ENCODE results near the gene SLC35E4.

Gene SLC35E4

GRCh38 chr22:30694640-30695350 is 59.2 kb downstream of the SLC35E4 start, which contains the start of gene OSBP2:
Gene OSBP2, plus strand, starts transcription at chr22:30694874. Its CDS starts 36 bp downstream, at chr22:30694910.
- H3K79me2 ChIP-seq (ENCODE audit: insufficient read depth, low read length) = no peaks in the 10 kb centered on the region
- TF ChIP-seq CTCF (IDR thresholded peaks at IDR 0.05; ENCODE audit: low read length) (no peak), EZH2 (IDR thresholded peaks at IDR 0.05; ENCODE audit: borderline replicate concordance, low read length) (no peak)
- H3K36me3 ChIP-seq (ENCODE audit: insufficient read depth, low read length) = no peaks in the 10 kb centered on the region
- no peaks in the 10 kb centered on the region for H3K4me1 ChIP-seq (ENCODE audit: insufficient read depth, low read length, severe bottlenecking)
- H3K27me3 ChIP-seq (ENCODE audit: insufficient read depth, low read length) = no peaks in the 10 kb centered on the region
- no peaks in the 10 kb centered on the region for H4K20me1 ChIP-seq (ENCODE audit: insufficient read depth, low read length)
- no peak within 1 kb of the TSS for H3K9ac ChIP-seq (ENCODE audit: low read length)
- H3K4me2 ChIP-seq (ENCODE audit: low read length) = no peak within 1 kb of the TSS; the same call in 1 of the 2 replicates
- H3K9me3 ChIP-seq (ENCODE audit: low read length) = no peaks in the 10 kb centered on the region
- no peaks in the 10 kb centered on the region for H3F3A ChIP-seq (ENCODE audit: insufficient read depth, low read length)
- no peak within 1 kb of the TSS for H2AFZ ChIP-seq (ENCODE audit: low read length)
- H3K9me2 ChIP-seq (ENCODE audit: low read depth, low read length) = no peaks in the 10 kb centered on the region
- no peak within 1 kb of the TSS for H3K4me3 ChIP-seq (ENCODE audit: low read depth, low read length, poor library complexity, severe bottlenecking)
- H3K27ac ChIP-seq (ENCODE audit: low read depth, low read length, poor library complexity, severe bottlenecking) = no peak within 1 kb of the TSS

GRCh38 chr22:30695351-30695851 is 59.8 kb downstream of the SLC35E4 start:
- H2AFZ ChIP-seq (ENCODE audit: low read length) = no peak overlapping the region
- no peaks in the 10 kb centered on the region for H3K9me3 ChIP-seq (ENCODE audit: low read length)
- H3K4me2 ChIP-seq (ENCODE audit: low read length) = no peak overlapping the region
- no peak overlapping the region for H3K9ac ChIP-seq (ENCODE audit: low read length)
- no peaks in the 10 kb centered on the region for H3F3A ChIP-seq (ENCODE audit: insufficient read depth, low read length)
- no peaks in the 10 kb centered on the region for H3K79me2 ChIP-seq (ENCODE audit: insufficient read depth, low read length)
- H3K4me3 ChIP-seq (ENCODE audit: low read depth, low read length, poor library complexity, severe bottlenecking) = no peak overlapping the region
- no peaks in the 10 kb centered on the region for H3K27me3 ChIP-seq (ENCODE audit: insufficient read depth, low read length)
- H3K36me3 ChIP-seq (ENCODE audit: insufficient read depth, low read length) = no peaks in the 10 kb centered on the region
- no peaks in the 10 kb centered on the region for H3K9me2 ChIP-seq (ENCODE audit: low read depth, low read length)
- H3K4me1 ChIP-seq (ENCODE audit: insufficient read depth, low read length, severe bottlenecking) = no peaks in the 10 kb centered on the region
- no peak for TF ChIP-seq CTCF (IDR thresholded peaks at IDR 0.05; ENCODE audit: low read length)
- no peak for TF ChIP-seq EZH2 (IDR thresholded peaks at IDR 0.05; ENCODE audit: borderline replicate concordance, low read length)
- no peaks in the 10 kb centered on the region for H4K20me1 ChIP-seq (ENCODE audit: insufficient read depth, low read length)
- no peak overlapping the region for H3K27ac ChIP-seq (ENCODE audit: low read depth, low read length, poor library complexity, severe bottlenecking)

GRCh38 chr22:30695871-30696655 is 60.5 kb downstream of the SLC35E4 start:
- no peaks in the 10 kb centered on the region for H3K9me3 ChIP-seq (ENCODE audit: low read length)
- H3F3A ChIP-seq (ENCODE audit: insufficient read depth, low read length) = no peaks in the 10 kb centered on the region
- H3K9ac ChIP-seq (ENCODE audit: low read length) = no peak overlapping the region
- H3K27me3 ChIP-seq (ENCODE audit: insufficient read depth, low read length) = no peaks in the 10 kb centered on the region
- H3K27ac ChIP-seq (ENCODE audit: low read depth, low read length, poor library complexity, severe bottlenecking) = no peak overlapping the region
- no peak overlapping the region for H2AFZ ChIP-seq (ENCODE audit: low read length)
- no peak overlapping the region for H3K4me3 ChIP-seq (ENCODE audit: low read depth, low read length, poor library complexity, severe bottlenecking)
- no peaks in the 10 kb centered on the region for H3K79me2 ChIP-seq (ENCODE audit: insufficient read depth, low read length)
- no peaks in the 10 kb centered on the region for H3K4me1 ChIP-seq (ENCODE audit: insufficient read depth, low read length, severe bottlenecking)
- no peaks in the 10 kb centered on the region for H4K20me1 ChIP-seq (ENCODE audit: insufficient read depth, low read length)
- H3K9me2 ChIP-seq (ENCODE audit: low read depth, low read length) = no peaks in the 10 kb centered on the region
- H3K4me2 ChIP-seq (ENCODE audit: low read length) = no peak overlapping the region
- TF ChIP-seq EZH2 (IDR thresholded peaks at IDR 0.05; ENCODE audit: borderline replicate concordance, low read length) (no peak), CTCF (IDR thresholded peaks at IDR 0.05; ENCODE audit: low read length) (no peak)
- H3K36me3 ChIP-seq (ENCODE audit: insufficient read depth, low read length) = no peaks in the 10 kb centered on the region
